Endothelial cell of umbilical vein (primary cell): ENCODE results near the gene TMEM121.

Source experiments
- CTCF ChIP-seq, 2 donors: IDR thresholded peaks; 1 replicate in 1 of 2; 2 replicates in 1 of 2; pipeline ENCODE4 v1.5.1; 2011; ENCODE audit warnings: low read length in 2 of 2, mild to moderate bottlenecking in 2 of 2, moderate library complexity in 2 of 2, control low read depth in 1 of 2, inconsistent platforms in 1 of 2, low read depth in 1 of 2; ENCODE audit not compliant: insufficient read depth in 1 of 2; ENCODE audit errors: extremely low read depth in 1 of 2
- EZH2 ChIP-seq: IDR thresholded peaks from 2 replicates; pipeline ENCODE4 v1.6.1; 2012; ENCODE audit warnings: borderline replicate concordance, low read depth, mild to moderate bottlenecking, moderate library complexity, low read length, inconsistent platforms; ENCODE audit not compliant: severe bottlenecking
- FOS ChIP-seq: IDR thresholded peaks from 2 replicates; pipeline ENCODE4 v1.6.1; 2011; ENCODE audit warnings: mild to moderate bottlenecking, low read length, moderate library complexity, borderline replicate concordance; ENCODE audit not compliant: insufficient read depth
- GATA2 ChIP-seq: IDR thresholded peaks from 2 replicates; pipeline ENCODE4 v1.7.0; 2011; ENCODE audit warnings: low read depth, mild to moderate bottlenecking, moderate library complexity, mixed read lengths, low read length; ENCODE audit not compliant: insufficient read length, insufficient read depth
- JUN ChIP-seq: IDR thresholded peaks from 2 replicates; pipeline ENCODE4 v1.6.1; 2011; ENCODE audit warnings: borderline replicate concordance, low read depth; ENCODE audit not compliant: insufficient read length, insufficient read depth
- MAX ChIP-seq: IDR thresholded peaks from 2 replicates; pipeline ENCODE4 v1.6.1; 2011; ENCODE audit not compliant: insufficient read depth, insufficient read length
- POLR2A ChIP-seq: IDR thresholded peaks from 2 replicates; pipeline ENCODE4 v1.6.1; 2012; ENCODE audit warnings: low read depth, mild to moderate bottlenecking, control low read depth, low read length
- POLR2AphosphoS5 ChIP-seq: IDR thresholded peaks from 2 replicates; pipeline ENCODE4 v1.6.1; 2012; ENCODE audit warnings: low read depth, mild to moderate bottlenecking, control low read depth, low read length, moderate library complexity; ENCODE audit not compliant: insufficient read depth

- TF ChIP-seq MAX (no peak), POLR2AphosphoS5 (no peak), CTCF (IDR thresholded peaks at IDR 0.05; ENCODE audit: extremely low read depth in 1 of 2, insufficient read depth in 1 of 2, low read depth in 1 of 2, low read length in 2 of 2) (no peak), POLR2A (no peak), EZH2 (no peak), GATA2 (no peak), JUN (no peak), FOS (no peak)
Measured at GRCh38 chr14:105562713-105563346, 36.4 kb downstream of the TMEM121 start.
